Endodermal cell (in vitro differentiated cells): ENCODE measurements around the gene ELK4. TPM values are rescaled to one million over a fixed set of nuclear protein-coding genes. Genes with fewer than 3 reads are reported as not detected.

Source experiments
- DNase-seq: peaks from one replicate; pipeline ENCODE4 v3.0.0-alpha.2; 2017
- H3K27ac ChIP-seq: 2 replicates; pipeline ENCODE4 v1.5.1; 2013; ENCODE audit warnings: mild to moderate bottlenecking, low read depth, low read length, moderate library complexity
- H3K27me3 ChIP-seq: 2 replicates; pipeline ENCODE4 v1.6.1; 2013; ENCODE audit warnings: mild to moderate bottlenecking, low read length, moderate library complexity; ENCODE audit not compliant: insufficient read depth, control insufficient read depth, poor library complexity, severe bottlenecking
- H3K36me3 ChIP-seq: 2 replicates; pipeline ENCODE4 v1.7.0; 2013; ENCODE audit warnings: mild to moderate bottlenecking, low read length, moderate library complexity; ENCODE audit not compliant: control insufficient read depth, insufficient read depth
- H3K4me1 ChIP-seq: one replicate; pipeline ENCODE4 v1.7.0; 2013; ENCODE audit warnings: low read length; ENCODE audit not compliant: control insufficient read depth, insufficient read depth
- H3K4me3 ChIP-seq: 2 replicates; pipeline ENCODE4 v1.5.1; 2013; ENCODE audit warnings: mild to moderate bottlenecking, low read length, moderate library complexity
- H3K9ac ChIP-seq: 2 replicates; pipeline ENCODE4 v1.6.1; 2013; ENCODE audit warnings: mild to moderate bottlenecking, low read length, moderate library complexity; ENCODE audit not compliant: poor library complexity, severe bottlenecking; ENCODE audit errors: extremely low read depth
- H3K9me3 ChIP-seq: 2 replicates; pipeline ENCODE4 v1.6.1; 2013; ENCODE audit warnings: mild to moderate bottlenecking, low read length, moderate library complexity; ENCODE audit not compliant: control insufficient read depth
- H3K27ac Mint-ChIP-seq: 2 replicates; pipeline ENCODE4 v1.8.0; 2020; ENCODE audit warnings: mixed read lengths
- H3K27me3 Mint-ChIP-seq: 2 replicates; pipeline ENCODE4 v1.8.0; 2021; ENCODE audit warnings: mild to moderate bottlenecking, mixed read lengths; ENCODE audit not compliant: insufficient read depth
- H3K36me3 Mint-ChIP-seq: 2 replicates; pipeline ENCODE4 v1.8.0; 2020; ENCODE audit warnings: low read depth, mixed read lengths
- H3K4me1 Mint-ChIP-seq: 2 replicates; pipeline ENCODE4 v1.8.0; 2020; ENCODE audit warnings: mixed read lengths
- H3K4me3 Mint-ChIP-seq: 2 replicates; pipeline ENCODE4 v1.8.0; 2020; ENCODE audit warnings: mild to moderate bottlenecking, moderate library complexity, mixed read lengths
- H3K9me3 Mint-ChIP-seq: 2 replicates; pipeline ENCODE4 v1.8.0; 2020; ENCODE audit warnings: mild to moderate bottlenecking, mixed read lengths
- WGBS, 2 experiments: methylation state at CpG; one replicate each; pipeline versions ENCODE4 v1.1.5 to v1.1.7; 2013; ENCODE audit warnings: missing lambda C conversion rate in 2 of 2, mixed read lengths in 1 of 2; ENCODE audit not compliant: insufficient coverage in 1 of 2, insufficient read length in 1 of 2; 5-methylcytosine and 5-hydroxymethylcytosine counted together
- total RNA-seq, 2 donors: library from RNA; stranded (reverse); fragmentation: NEBNext Ultra II Directional in 1 of 2; extraction: Animal tissue kit (Norgen Biotek cat#: 25700) in 1 of 2; gene quantifications; 2 replicates in 1 of 2; 3 replicates in 1 of 2; pipeline ENCODE4 v1.2.1, GENCODE V29; 2021
- TF ChIP-seq, protein P1 (sequence below): fragments of 200-600 bp; sonication (generic); conservative IDR thresholded peaks from 2 replicates; pipeline ENCODE4 v1.5.0; 2021; ENCODE audit warnings: antibody characterized with exemption, mild to moderate bottlenecking

Gene ELK4
- total RNA-seq, 2 donors from 2014 or later = 29.6 to 41.6 TPM

DNA sequence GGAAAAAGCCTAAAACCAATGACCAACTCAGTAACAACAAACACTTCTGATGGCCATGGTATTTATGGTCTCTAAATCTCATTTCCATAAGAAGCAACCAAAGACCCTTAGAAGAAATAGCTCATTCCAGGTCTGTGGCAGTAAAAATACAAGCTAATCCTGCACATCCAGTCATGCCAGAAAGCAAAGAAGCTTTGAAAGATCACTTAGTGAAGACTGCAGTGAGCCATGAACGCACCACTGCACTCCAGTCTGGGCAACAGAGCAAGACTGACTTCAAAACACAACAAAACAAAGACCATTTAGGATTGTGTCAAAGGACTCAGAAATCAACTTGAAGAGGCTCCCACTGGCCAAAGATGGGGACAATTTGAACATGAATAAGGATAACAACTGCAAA, 18.4 kb upstream of the ELK4 start:
- no peaks in the 10 kb centered on the region for H3K36me3 ChIP-seq
- H3K4me1 ChIP-seq = no peaks in the 10 kb centered on the region
- Mint-ChIP-seq H3K4me1 (peaks cover 6% of the 10 kb centered on the region), H3K4me3 (no peak overlapping the region), H3K9me3 (peaks cover 2% of the 10 kb centered on the region), H3K27ac (no peak overlapping the region), H3K27me3 (no peaks in the 10 kb centered on the region), H3K36me3 (peaks cover 3% of the 10 kb centered on the region)
- H3K9ac ChIP-seq = no peak overlapping the region
- DNase-seq = no peak
- no peak overlapping the region for H3K27ac ChIP-seq
- H3K9me3 ChIP-seq = no peaks in the 10 kb centered on the region
- H3K27me3 ChIP-seq = no peaks in the 10 kb centered on the region
- TF ChIP-seq, protein P1, sequence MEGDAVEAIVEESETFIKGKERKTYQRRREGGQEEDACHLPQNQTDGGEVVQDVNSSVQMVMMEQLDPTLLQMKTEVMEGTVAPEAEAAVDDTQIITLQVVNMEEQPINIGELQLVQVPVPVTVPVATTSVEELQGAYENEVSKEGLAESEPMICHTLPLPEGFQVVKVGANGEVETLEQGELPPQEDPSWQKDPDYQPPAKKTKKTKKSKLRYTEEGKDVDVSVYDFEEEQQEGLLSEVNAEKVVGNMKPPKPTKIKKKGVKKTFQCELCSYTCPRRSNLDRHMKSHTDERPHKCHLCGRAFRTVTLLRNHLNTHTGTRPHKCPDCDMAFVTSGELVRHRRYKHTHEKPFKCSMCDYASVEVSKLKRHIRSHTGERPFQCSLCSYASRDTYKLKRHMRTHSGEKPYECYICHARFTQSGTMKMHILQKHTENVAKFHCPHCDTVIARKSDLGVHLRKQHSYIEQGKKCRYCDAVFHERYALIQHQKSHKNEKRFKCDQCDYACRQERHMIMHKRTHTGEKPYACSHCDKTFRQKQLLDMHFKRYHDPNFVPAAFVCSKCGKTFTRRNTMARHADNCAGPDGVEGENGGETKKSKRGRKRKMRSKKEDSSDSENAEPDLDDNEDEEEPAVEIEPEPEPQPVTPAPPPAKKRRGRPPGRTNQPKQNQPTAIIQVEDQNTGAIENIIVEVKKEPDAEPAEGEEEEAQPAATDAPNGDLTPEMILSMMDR = no peak
- no peak overlapping the region for H3K4me3 ChIP-seq
- 89 to 100% methylated on average over 1 of the region's 1 CpG for WGBS, 2 experiments

DNA sequence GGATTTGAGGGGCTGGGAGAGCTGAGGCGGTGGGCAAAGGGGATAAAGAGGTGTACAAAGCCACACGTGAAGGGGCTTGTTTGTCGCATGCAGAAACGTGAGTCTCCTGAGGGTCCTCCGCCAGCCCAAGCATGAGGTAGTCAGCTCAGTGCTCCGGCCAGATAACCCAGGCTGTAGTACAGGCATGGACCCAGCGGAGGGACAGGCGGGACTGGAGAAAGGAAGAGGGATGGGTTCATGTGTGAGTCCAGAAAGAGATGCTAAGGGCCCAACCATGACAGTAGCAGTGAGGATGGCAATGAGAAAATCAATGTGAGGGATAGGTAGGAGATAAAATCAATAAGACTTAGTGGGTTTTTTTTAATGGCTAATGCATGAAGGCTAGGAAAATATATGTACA, 13.7 kb upstream of the ELK4 start:
- Mint-ChIP-seq H3K27ac (no peak overlapping the region), H3K36me3 (no peaks in the 10 kb centered on the region)

GRCh38 chr1:205642679-205643307, 11.0 kb upstream of the ELK4 start:
- Mint-ChIP-seq H3K4me1 (no peaks in the 10 kb centered on the region), H3K4me3 (no peak overlapping the region), H3K27me3 (no peaks in the 10 kb centered on the region), H3K27ac (no peak overlapping the region), H3K9me3 (peaks cover 2% of the 10 kb centered on the region), H3K36me3 (no peaks in the 10 kb centered on the region)
- DNase-seq = no peak
- H3K27me3 ChIP-seq = no peaks in the 10 kb centered on the region
- H3K4me3 ChIP-seq = no peak overlapping the region
- TF ChIP-seq, protein P1 = no peak
- H3K9me3 ChIP-seq = no peaks in the 10 kb centered on the region
- 93 to 100% methylated on average over 2 of the region's 2 CpGs for WGBS, 2 experiments
- H3K9ac ChIP-seq = no peak overlapping the region
- no peaks in the 10 kb centered on the region for H3K4me1 ChIP-seq
- H3K27ac ChIP-seq = no peak overlapping the region
- no peaks in the 10 kb centered on the region for H3K36me3 ChIP-seq

More for the DNA sequence above, 13.7 kb upstream of the ELK4 start:
- Mint-ChIP-seq H3K4me1 (peaks cover 6% of the 10 kb centered on the region), H3K27me3 (no peaks in the 10 kb centered on the region), H3K4me3 (no peak overlapping the region), H3K9me3 (peaks cover 2% of the 10 kb centered on the region)
- Histone ChIP-seq H3K4me3 (no peak overlapping the region), H3K4me1 (no peaks in the 10 kb centered on the region), H3K27me3 (no peaks in the 10 kb centered on the region), H3K9ac (no peak overlapping the region), H3K27ac (no peak overlapping the region), H3K36me3 (no peaks in the 10 kb centered on the region), H3K9me3 (no peaks in the 10 kb centered on the region)
- TF ChIP-seq, protein P1 = peak; percentile 35
- peak; percentile 66 for DNase-seq
- 91 to 95% methylated on average over 8 of the region's 8 CpGs for WGBS, 2 experiments
